GM13977 (cell line): Measurements from ENCODE around the gene EBF4.
A peak's percentile ranks its signal among the peaks of the same experiment; 100 is the strongest.

Source experiments
- DNase-seq: peaks from one replicate; pipeline ENCODE4 v3.0.0; 2012; ENCODE audit warnings: low spot score
- in situ Hi-C: fragments of 300-500 bp; cut with MboI; formaldehyde crosslinking; loops from one replicate; pipeline ENCODE4 v1.12.0; 2022; ENCODE audit warnings: low sequenced_read_pairs, low pct_unique_long_range_greater_than_20kb, mixed read lengths, inconsistent platforms; ENCODE audit not compliant: unreplicated experiment
- TF ChIP-seq, protein P1 (sequence below): IDR thresholded peaks from 2 replicates; pipeline ENCODE4 v1.5.1; 2012; ENCODE audit warnings: mild to moderate bottlenecking, control low read depth; ENCODE audit not compliant: insufficient read depth; ENCODE audit errors: extremely low read depth, missing control alignments

The EBF4 gene

GRCh38 chr20:2741881-2742280, 49.3 kb downstream of the EBF4 start:
- in situ Hi-C loops, result no loop called here
- no peak for DNase-seq
- TF ChIP-seq, protein P1, sequence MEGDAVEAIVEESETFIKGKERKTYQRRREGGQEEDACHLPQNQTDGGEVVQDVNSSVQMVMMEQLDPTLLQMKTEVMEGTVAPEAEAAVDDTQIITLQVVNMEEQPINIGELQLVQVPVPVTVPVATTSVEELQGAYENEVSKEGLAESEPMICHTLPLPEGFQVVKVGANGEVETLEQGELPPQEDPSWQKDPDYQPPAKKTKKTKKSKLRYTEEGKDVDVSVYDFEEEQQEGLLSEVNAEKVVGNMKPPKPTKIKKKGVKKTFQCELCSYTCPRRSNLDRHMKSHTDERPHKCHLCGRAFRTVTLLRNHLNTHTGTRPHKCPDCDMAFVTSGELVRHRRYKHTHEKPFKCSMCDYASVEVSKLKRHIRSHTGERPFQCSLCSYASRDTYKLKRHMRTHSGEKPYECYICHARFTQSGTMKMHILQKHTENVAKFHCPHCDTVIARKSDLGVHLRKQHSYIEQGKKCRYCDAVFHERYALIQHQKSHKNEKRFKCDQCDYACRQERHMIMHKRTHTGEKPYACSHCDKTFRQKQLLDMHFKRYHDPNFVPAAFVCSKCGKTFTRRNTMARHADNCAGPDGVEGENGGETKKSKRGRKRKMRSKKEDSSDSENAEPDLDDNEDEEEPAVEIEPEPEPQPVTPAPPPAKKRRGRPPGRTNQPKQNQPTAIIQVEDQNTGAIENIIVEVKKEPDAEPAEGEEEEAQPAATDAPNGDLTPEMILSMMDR, result no peak

DNA sequence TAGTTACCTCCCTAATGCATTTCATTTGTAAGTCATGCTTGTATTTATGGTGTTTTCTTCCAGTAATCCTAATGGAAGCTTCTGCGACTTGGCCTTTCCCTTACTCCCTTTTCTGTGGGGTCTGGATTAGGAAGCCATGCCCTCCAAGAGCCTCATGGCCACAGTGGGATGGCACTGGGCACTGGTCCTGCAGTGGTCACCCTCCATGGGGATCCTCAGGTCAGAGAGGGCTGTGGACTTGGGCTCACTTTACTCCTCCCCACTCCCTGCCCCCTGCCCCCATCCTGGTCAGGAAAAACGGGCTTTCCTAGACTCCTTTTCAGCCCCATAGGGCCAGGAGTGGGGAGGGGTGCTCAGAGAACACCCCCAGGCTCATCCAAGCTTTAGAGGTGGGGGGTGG, 49.9 kb downstream of the EBF4 start:
- in situ Hi-C loops, result no loop called here
- DNase-seq, result no peak
- TF ChIP-seq, protein P1, result no peak

GRCh38 chr20:2742934-2743559, 50.5 kb downstream of the EBF4 start:
- in situ Hi-C loops, result no loop called here
- TF ChIP-seq, protein P1, result peak; percentile 90
- peak; percentile 80 for DNase-seq

- no peak for DNase-seq
- in situ Hi-C loops, result no loop called here
- TF ChIP-seq, protein P1, result no peak
These were observed 52.7 kb downstream of the EBF4 start for GRCh38 chr20:2745060-2745910.

DNA sequence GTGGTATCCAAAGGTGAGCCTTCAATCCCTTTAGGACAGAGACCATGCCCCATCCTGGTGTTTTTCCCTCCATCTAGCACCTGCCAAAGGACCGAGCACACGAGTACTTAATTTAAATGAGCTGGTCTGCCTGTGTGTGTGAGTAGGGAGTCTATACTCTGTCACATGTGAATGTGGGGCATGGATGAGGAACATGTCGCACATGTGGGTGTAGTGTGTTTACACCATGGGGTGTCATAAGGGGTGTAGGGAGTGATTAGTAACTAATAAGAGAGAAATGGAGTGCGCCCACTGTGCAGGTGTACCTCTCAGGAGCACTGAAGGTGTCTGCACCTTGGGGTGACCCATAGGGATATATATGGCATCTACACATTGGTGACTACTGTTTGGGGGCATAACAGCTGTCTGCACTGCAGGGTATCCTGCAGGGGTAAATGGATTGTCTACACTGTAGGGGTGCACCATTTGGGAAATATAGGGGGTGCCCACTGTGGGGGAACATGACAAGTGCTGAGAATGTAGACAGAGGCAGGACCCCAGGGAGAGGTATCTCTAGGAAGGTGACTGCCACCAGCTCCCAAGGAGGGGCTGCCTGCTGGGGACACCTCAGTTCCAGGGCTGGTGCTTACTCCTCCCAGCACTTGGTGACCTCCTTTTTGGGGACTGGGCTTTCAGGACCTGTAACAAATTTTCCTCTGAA, 53.5 kb downstream of the EBF4 start:
- no peak for DNase-seq
- TF ChIP-seq, protein P1, result no peak
- in situ Hi-C loops, result no loop called here

DNA sequence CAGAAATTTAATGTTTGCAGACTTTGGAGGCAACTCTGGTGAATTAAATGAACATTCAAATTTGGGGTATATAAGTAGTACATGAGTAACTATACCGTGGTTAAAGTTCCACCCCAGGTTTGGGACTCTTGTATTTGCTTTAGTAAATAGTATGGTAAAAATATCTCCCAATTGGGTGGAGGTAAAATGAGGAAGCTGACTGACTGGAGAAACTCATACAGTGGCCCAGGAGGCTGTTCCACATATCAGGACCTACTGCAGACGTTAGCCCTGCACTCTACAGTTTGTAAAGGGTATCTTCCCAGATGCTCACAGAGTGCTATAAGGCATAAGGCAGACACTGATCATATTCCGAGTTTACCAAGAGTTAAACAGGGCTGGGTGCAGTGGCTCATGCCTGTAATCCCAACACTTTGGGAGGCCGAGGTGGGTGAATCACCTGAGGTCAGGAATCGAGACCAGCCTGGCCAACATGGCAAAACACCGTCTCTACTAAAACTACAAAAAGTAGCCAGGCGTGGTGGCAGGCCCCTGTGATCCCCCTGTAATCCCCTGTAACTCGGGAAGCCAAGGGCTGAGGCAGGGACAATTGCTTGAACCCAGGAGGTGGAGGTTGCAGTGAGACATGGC, 54.2 kb downstream of the EBF4 start:
- DNase-seq, result no peak
- TF ChIP-seq, protein P1, result no peak
- in situ Hi-C loops, result no loop called here
